Smooth muscle cell (in vitro differentiated cells): Measurements from ENCODE around the gene CCDC91. TPM values are rescaled to one million over a fixed set of nuclear protein-coding genes. Genes with fewer than 3 reads are reported as not detected.

Experiments used
- DNase-seq: peaks from one replicate; lab custom pipeline; 2025; ENCODE audit not compliant: unreplicated experiment; lab: John Stamatoyannopoulos, UW
- H2AFZ ChIP-seq: fragments of 200-600 bp; sonication (generic); 2 replicates; pipeline ENCODE4 v1.6.0; 2016; ENCODE audit warnings: antibody characterized with exemption, low read depth, mild to moderate bottlenecking
- H3F3A ChIP-seq: fragments of 200-600 bp; sonication (generic); 2 replicates; pipeline ENCODE4 v1.6.0; 2017; ENCODE audit warnings: antibody characterized with exemption, low read depth
- H3K27ac ChIP-seq: fragments of 200-600 bp; sonication (generic); 2 replicates; pipeline ENCODE4 v1.5.1; 2016; ENCODE audit warnings: low read depth, mild to moderate bottlenecking
- H3K27me3 ChIP-seq: fragments of 200-600 bp; sonication (generic); 2 replicates; pipeline ENCODE4 v1.6.1; 2016; ENCODE audit warnings: low read depth, mild to moderate bottlenecking
- H3K36me3 ChIP-seq: fragments of 200-600 bp; sonication (generic); 2 replicates; pipeline ENCODE4 v1.5.1; 2016; ENCODE audit warnings: low read depth
- H3K4me1 ChIP-seq: fragments of 200-600 bp; sonication (generic); 2 replicates; pipeline ENCODE4 v1.5.1; 2016; ENCODE audit warnings: low read depth
- H3K4me2 ChIP-seq: fragments of 200-600 bp; sonication (generic); 2 replicates; pipeline ENCODE4 v1.6.0; 2016; ENCODE audit warnings: mild to moderate bottlenecking
- H3K4me3 ChIP-seq: fragments of 200-600 bp; sonication (generic); 2 replicates; pipeline ENCODE4 v1.5.1; 2016; ENCODE audit warnings: mild to moderate bottlenecking
- H3K79me2 ChIP-seq: fragments of 200-600 bp; sonication (generic); 2 replicates; pipeline ENCODE4 v1.6.0; 2016; ENCODE audit warnings: low read depth, mild to moderate bottlenecking
- H3K9ac ChIP-seq: fragments of 200-600 bp; sonication (generic); 2 replicates; pipeline ENCODE4 v1.6.0; 2016; ENCODE audit warnings: low read depth
- H3K9me3 ChIP-seq: fragments of 200-600 bp; sonication (generic); replicated peaks from 2 replicates; pipeline ENCODE4 v1.5.1; 2016; ENCODE audit warnings: low read depth
- H4K20me1 ChIP-seq: fragments of 200-600 bp; sonication (generic); 2 replicates; pipeline ENCODE4 v1.6.0; 2016; ENCODE audit warnings: low read depth
- CTCF ChIP-seq: fragments of 200-600 bp; sonication (generic); IDR thresholded peaks from 2 replicates; pipeline ENCODE4 v1.5.1; 2017; ENCODE audit warnings: borderline replicate concordance, mild to moderate bottlenecking, antibody characterized with exemption; ENCODE audit not compliant: insufficient read depth, poor library complexity, severe bottlenecking
- WGBS: methylation state at CpG from one replicate; pipeline ENCODE4 v1.1.7; 2016; ENCODE audit warnings: low lambda C conversion rate; 5-methylcytosine and 5-hydroxymethylcytosine counted together
- polyA plus RNA-seq: library from polyadenylated mRNA; unstranded; fragments of >200 nt; fragmentation: Nextera tagmentation; extraction: Ambion mirVana; gene quantifications from 2 replicates; pipeline ENCODE4 v1.2.1, GENCODE V29; 2016
- total RNA-seq: library from RNA; depleted of rRNA; stranded (reverse); fragments of >200 nt; gene quantifications from 2 replicates; pipeline ENCODE4 v1.2.3, GENCODE V29; 2014

Gene CCDC91
- total and polyA plus RNA-seq, 2 experiments from 2014 or later: 20.1 to 23.7 TPM

- H3K4me1 ChIP-seq: peaks cover 8% of the 10 kb centered on the region
- no peak overlapping the region for H3K4me2 ChIP-seq
- no peaks in the 10 kb centered on the region for H3K79me2 ChIP-seq
- no peaks in the 10 kb centered on the region for H3K9me3 ChIP-seq
- H3K36me3 ChIP-seq: no peaks in the 10 kb centered on the region
- no peak for TF ChIP-seq CTCF
- DNase-seq: no peak
- 96% methylated on average over 1 of the region's 1 CpG for WGBS
- H3K4me3 ChIP-seq: no peak overlapping the region
- no peak overlapping the region for H3K9ac ChIP-seq
- H2AFZ ChIP-seq: no peak overlapping the region
- H4K20me1 ChIP-seq: no peaks in the 10 kb centered on the region
- no peaks in the 10 kb centered on the region for H3K27me3 ChIP-seq
- no peaks in the 10 kb centered on the region for H3F3A ChIP-seq
- H3K27ac ChIP-seq: no peak overlapping the region
Measured at GRCh38 chr12:28159688-28160087, 30.6 kb upstream of the CCDC91 start.

- 90% methylated on average over 5 of the region's 5 CpGs for WGBS
- no peaks in the 10 kb centered on the region for H4K20me1 ChIP-seq
Measured at GRCh38 chr12:28161697-28162096, 28.6 kb upstream of the CCDC91 start.

GRCh38 chr12:28162697-28163096, 27.6 kb upstream of the CCDC91 start:
- Histone ChIP-seq H3K79me2 (no peaks in the 10 kb centered on the region), H4K20me1 (no peaks in the 10 kb centered on the region), H3K9me3 (no peaks in the 10 kb centered on the region), H3K4me3 (no peak overlapping the region), H3K4me1 (no peaks in the 10 kb centered on the region), H3K27me3 (no peaks in the 10 kb centered on the region), H3K27ac (no peak overlapping the region), H3K4me2 (no peak overlapping the region), H3F3A (no peaks in the 10 kb centered on the region), H2AFZ (no peak overlapping the region), H3K9ac (no peak overlapping the region), H3K36me3 (no peaks in the 10 kb centered on the region)
- TF ChIP-seq CTCF: no peak
- DNase-seq: no peak
- 83% methylated on average over 1 of the region's 1 CpG for WGBS

More at GRCh38 chr12:28161697-28162096, 28.6 kb upstream of the CCDC91 start:
- DNase-seq: no peak
- no peaks in the 10 kb centered on the region for H3K4me1 ChIP-seq
- H3F3A ChIP-seq: no peaks in the 10 kb centered on the region
- H3K27ac ChIP-seq: no peak overlapping the region
- H3K79me2 ChIP-seq: no peaks in the 10 kb centered on the region
- no peaks in the 10 kb centered on the region for H3K27me3 ChIP-seq
- H3K36me3 ChIP-seq: no peaks in the 10 kb centered on the region
- no peak overlapping the region for H3K4me2 ChIP-seq
- no peak overlapping the region for H3K4me3 ChIP-seq
- no peak overlapping the region for H2AFZ ChIP-seq
- H3K9me3 ChIP-seq: no peaks in the 10 kb centered on the region
- no peak for TF ChIP-seq CTCF
- H3K9ac ChIP-seq: no peak overlapping the region

- no peaks in the 10 kb centered on the region for H4K20me1 ChIP-seq
- H3K79me2 ChIP-seq: no peaks in the 10 kb centered on the region
- DNase-seq: no peak
- H3K4me2 ChIP-seq: no peak overlapping the region
- no peak overlapping the region for H3K27ac ChIP-seq
- no peak for TF ChIP-seq CTCF
- no peaks in the 10 kb centered on the region for H3K27me3 ChIP-seq
- no peaks in the 10 kb centered on the region for H3K9me3 ChIP-seq
- H3F3A ChIP-seq: no peaks in the 10 kb centered on the region
- WGBS: 80% methylated on average over 2 of the region's 2 CpGs
- no peak overlapping the region for H3K9ac ChIP-seq
- H3K36me3 ChIP-seq: no peaks in the 10 kb centered on the region
- H3K4me3 ChIP-seq: no peak overlapping the region
- no peak overlapping the region for H2AFZ ChIP-seq
- H3K4me1 ChIP-seq: no peaks in the 10 kb centered on the region
Measured at GRCh38 chr12:28164644-28165275, 25.5 kb upstream of the CCDC91 start.
